AG09319 (cell line): Measurements from ENCODE around the gene TRMT112.
"Not testable (repeated sequence)": the region's sequence is repeated elsewhere in the genome, so short reads cannot be mapped to it uniquely, and the experiment has no call there.

Source experiments
- DNase-seq: peaks from one replicate; pipeline ENCODE4 v3.0.0-alpha.2; 2010; ENCODE audit warnings: low read depth; ENCODE audit errors: extremely low read depth
- CTCF ChIP-seq: IDR thresholded peaks from 2 replicates; pipeline ENCODE4 v1.5.1; 2011; ENCODE audit warnings: low read depth, mild to moderate bottlenecking, inconsistent platforms, low read length, moderate library complexity

TRMT112 gene

DNA sequence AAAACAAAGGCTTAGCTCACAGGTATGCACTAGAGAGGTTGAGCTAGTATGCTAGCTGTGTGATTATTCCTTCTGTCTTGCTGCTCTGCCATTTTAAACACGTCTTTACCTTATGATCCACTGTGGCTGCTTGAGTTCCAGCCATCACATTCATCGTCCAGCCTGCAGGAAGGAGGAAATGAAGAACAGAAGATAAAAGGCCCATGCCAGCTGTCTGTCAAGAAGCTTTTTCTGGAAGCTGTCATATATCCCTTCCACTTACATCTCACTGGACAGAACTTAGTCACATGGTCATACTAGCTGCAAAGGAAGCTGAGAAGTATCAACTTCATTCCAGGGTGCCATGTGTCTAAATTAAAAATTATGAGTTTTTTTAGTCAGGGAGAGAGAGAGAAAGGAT is 10.0 kb upstream of the TRMT112 start:
- no peak for TF ChIP-seq CTCF
- DNase-seq: no peak

GRCh38 chr11:64324692-64325469 is 7.5 kb upstream of the TRMT112 start:
- TF ChIP-seq CTCF: no peak
- DNase-seq: no peak

- DNase-seq: not testable (repeated sequence)
These were observed 6.6 kb upstream of the TRMT112 start for GRCh38 chr11:64323984-64324383.

GRCh38 chr11:64323373-64323772 is 6.0 kb upstream of the TRMT112 start:
- no peak for TF ChIP-seq CTCF
- no peak for DNase-seq

DNA sequence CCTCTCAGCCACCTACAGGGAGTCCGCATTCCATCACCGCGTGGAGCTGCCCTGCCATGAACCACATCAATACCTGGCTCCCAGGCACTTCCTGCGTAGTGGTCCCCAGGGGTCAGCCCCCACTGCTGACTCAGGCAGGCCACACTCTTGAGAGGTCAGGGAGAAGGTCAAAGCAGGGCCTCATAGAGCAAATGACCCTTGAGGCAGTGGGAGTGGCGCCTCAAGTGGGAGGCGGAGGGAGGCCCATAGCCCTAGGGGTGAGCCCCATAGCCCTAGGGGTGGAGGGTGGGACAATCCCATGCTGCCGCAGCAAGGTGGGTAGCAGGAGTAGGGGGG is 5.5 kb upstream of the TRMT112 start:
- no peak for DNase-seq
- no peak for TF ChIP-seq CTCF

- no peak for DNase-seq
- no peak for TF ChIP-seq CTCF
These were observed 4.2 kb upstream of the TRMT112 start for GRCh38 chr11:64321533-64321932.

DNA sequence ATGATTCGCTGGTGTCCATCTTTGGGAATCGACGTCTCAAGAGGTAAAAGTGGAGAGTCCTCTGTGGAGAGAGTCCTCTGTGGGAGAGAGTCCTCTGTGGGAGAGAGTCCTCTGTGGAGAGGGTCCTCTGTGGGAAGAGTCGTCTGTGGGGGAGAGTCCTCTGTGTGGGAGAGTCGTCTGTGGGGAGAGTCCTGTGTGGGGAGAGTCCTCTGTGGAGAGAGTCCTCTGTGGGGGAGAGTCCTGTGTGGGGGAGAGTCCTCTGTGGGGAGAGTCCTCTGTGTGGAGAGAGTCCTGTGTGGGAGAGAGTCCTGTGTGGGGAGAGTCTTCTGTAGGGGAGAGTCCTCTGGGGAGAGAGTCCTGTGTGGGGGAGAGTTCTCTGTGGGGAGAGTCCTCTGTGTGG is 3.7 kb upstream of the TRMT112 start:
- no peak for TF ChIP-seq CTCF
- no peak for DNase-seq

DNA sequence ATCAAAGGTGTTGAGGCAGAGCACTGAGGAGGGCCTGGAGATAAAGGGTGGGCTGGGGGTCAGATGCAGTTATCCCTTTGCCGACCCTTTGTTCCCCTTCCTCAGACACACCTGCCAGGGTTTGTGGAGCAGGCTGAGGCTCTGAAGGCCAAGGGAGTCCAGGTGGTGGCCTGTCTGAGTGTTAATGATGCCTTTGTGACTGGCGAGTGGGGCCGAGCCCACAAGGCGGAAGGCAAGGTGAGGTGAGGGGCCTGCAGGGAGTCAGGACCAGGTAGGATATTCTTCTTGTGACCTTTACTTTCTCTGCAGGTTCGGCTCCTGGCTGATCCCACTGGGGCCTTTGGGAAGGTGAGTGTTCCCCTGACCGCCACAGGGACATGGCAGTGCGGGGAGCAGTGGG is 3.2 kb upstream of the TRMT112 start:
- DNase-seq: no peak
- TF ChIP-seq CTCF: no peak
